Liver (tissue), 9 donors: ENCODE measurements around the gene LBX1. TPM values are rescaled to one million over a fixed set of nuclear protein-coding genes. Genes with fewer than 3 reads are reported as not detected.

ENCODE experiments used
- DNase-seq: peaks from one replicate; pipeline ENCODE4 v3.0.0-alpha.2; 2017; ENCODE audit warnings: low spot score
- H3K27ac ChIP-seq, 2 donors: one replicate each; pipeline ENCODE4 v1.7.0; 2013; ENCODE audit warnings: inconsistent platforms in 2 of 2, low read length in 2 of 2, control low read depth in 1 of 2, low read depth in 1 of 2, mild to moderate bottlenecking in 1 of 2
- H3K27me3 ChIP-seq, 4 donors: one replicate each; pipeline versions ENCODE4 v1.6.1 to v1.7.0; 2013; ENCODE audit warnings: low read length in 3 of 4, inconsistent platforms in 1 of 4, mild to moderate bottlenecking in 1 of 4, moderate library complexity in 1 of 4; ENCODE audit not compliant: control insufficient read depth in 4 of 4, insufficient read depth in 4 of 4
- H3K36me3 ChIP-seq, 4 donors: one replicate each; pipeline versions ENCODE4 v1.6.1 to v1.7.0; 2013; ENCODE audit warnings: low read length in 3 of 4, mild to moderate bottlenecking in 3 of 4, low read depth in 1 of 4, moderate library complexity in 1 of 4; ENCODE audit not compliant: control insufficient read depth in 4 of 4, insufficient read depth in 3 of 4
- H3K4me1 ChIP-seq, 4 donors: one replicate each; pipeline versions ENCODE4 v1.6.1 to v1.7.0; 2013; ENCODE audit warnings: low read length in 3 of 4, mild to moderate bottlenecking in 3 of 4, moderate library complexity in 1 of 4; ENCODE audit not compliant: control insufficient read depth in 4 of 4, insufficient read depth in 4 of 4
- H3K4me3 ChIP-seq, 3 donors: one replicate each; pipeline versions ENCODE4 v1.6.1 to v1.7.0; 2013; ENCODE audit warnings: low read length in 3 of 3, control low read depth in 1 of 3, low read depth in 1 of 3, mild to moderate bottlenecking in 1 of 3
- H3K9ac ChIP-seq, 2 donors: one replicate each; pipeline ENCODE4 v1.7.0; 2013; ENCODE audit warnings: low read length in 2 of 2, mild to moderate bottlenecking in 2 of 2, moderate library complexity in 2 of 2, control low read depth in 1 of 2, low read depth in 1 of 2
- H3K9me3 ChIP-seq, 4 donors: one replicate each; pipeline versions ENCODE4 v1.6.1 to v1.7.0; 2013; ENCODE audit warnings: low read length in 3 of 4; ENCODE audit not compliant: control insufficient read depth in 4 of 4
- ATF3 ChIP-seq: IDR thresholded peaks from 2 replicates; pipeline ENCODE4 v1.6.1; 2016; ENCODE audit warnings: antibody characterized with exemption
- CTCF ChIP-seq: fragments of 150-350 bp; IDR thresholded peaks from 2 replicates; pipeline ENCODE4 v1.5.1; 2017; ENCODE audit warnings: improper control_type of control experiment, low read depth, low read length; ENCODE audit not compliant: missing input control
- EGR1 ChIP-seq, 2 donors: IDR thresholded peaks; 2 replicates each; pipeline ENCODE4 v1.6.1; 2016 to 2018; ENCODE audit warnings: antibody characterized with exemption in 2 of 2, low read depth in 2 of 2
- FOXA1 ChIP-seq: IDR thresholded peaks from 2 replicates; pipeline ENCODE4 v1.6.1; 2016; ENCODE audit warnings: antibody characterized with exemption
- FOXA2 ChIP-seq: IDR thresholded peaks from 2 replicates; pipeline ENCODE4 v1.6.1; 2016; ENCODE audit warnings: antibody characterized with exemption
- GABPA ChIP-seq, 2 donors: IDR thresholded peaks in 1 of 2; conservative IDR thresholded peaks in 1 of 2; 2 replicates each; pipeline ENCODE4 v1.6.1; 2016; ENCODE audit warnings: antibody characterized with exemption in 2 of 2, mild to moderate bottlenecking in 1 of 2, moderate library complexity in 1 of 2
- HNF4A ChIP-seq, 2 donors: conservative IDR thresholded peaks; 2 replicates each; pipeline ENCODE4 v1.6.1; 2016; ENCODE audit warnings: antibody characterized with exemption in 2 of 2, mild to moderate bottlenecking in 2 of 2
- HNF4G ChIP-seq: IDR thresholded peaks from 2 replicates; pipeline ENCODE4 v1.6.1; 2016; ENCODE audit warnings: antibody characterized with exemption
- JUND ChIP-seq, 2 donors: IDR thresholded peaks; 2 replicates each; pipeline ENCODE4 v1.6.1; 2016; ENCODE audit warnings: antibody characterized with exemption in 2 of 2
- MAX ChIP-seq: IDR thresholded peaks from 2 replicates; pipeline ENCODE4 v1.6.1; 2016; ENCODE audit warnings: antibody characterized with exemption
- NR2F2 ChIP-seq: IDR thresholded peaks from 2 replicates; pipeline ENCODE4 v1.6.1; 2016; ENCODE audit warnings: antibody characterized with exemption
- RAD21 ChIP-seq, 2 donors: IDR thresholded peaks; 2 replicates each; pipeline ENCODE4 v1.6.1; 2016; ENCODE audit warnings: antibody characterized with exemption in 2 of 2, mild to moderate bottlenecking in 2 of 2
- REST ChIP-seq: IDR thresholded peaks from 2 replicates; pipeline ENCODE4 v1.6.1; 2016; ENCODE audit warnings: antibody characterized with exemption, mild to moderate bottlenecking
- RXRA ChIP-seq, 2 donors: IDR thresholded peaks; 2 replicates each; pipeline ENCODE4 v1.6.1; 2017 to 2018; ENCODE audit warnings: antibody characterized with exemption in 2 of 2, mild to moderate bottlenecking in 1 of 2
- SP1 ChIP-seq: IDR thresholded peaks from 2 replicates; pipeline ENCODE4 v1.6.1; 2018; ENCODE audit warnings: antibody characterized with exemption, mild to moderate bottlenecking
- TAF1 ChIP-seq: conservative IDR thresholded peaks from 2 replicates; pipeline ENCODE4 v1.6.1; 2016; ENCODE audit warnings: antibody characterized with exemption, mild to moderate bottlenecking
- YY1 ChIP-seq: IDR thresholded peaks from 2 replicates; pipeline ENCODE4 v1.6.1; 2016; ENCODE audit warnings: antibody characterized with exemption, mild to moderate bottlenecking
- ZBTB33 ChIP-seq: IDR thresholded peaks from 2 replicates; pipeline ENCODE4 v1.6.1; 2016; ENCODE audit warnings: antibody characterized with exemption
- WGBS: extraction: QIAGEN DNeasy Blood & Tissue Kit; methylation state at CpG from one replicate; pipeline ENCODE4 v1.1.7; 2013; 5-methylcytosine and 5-hydroxymethylcytosine counted together
- polyA plus RNA-seq, 2 donors: library from polyadenylated mRNA; stranded (reverse) in 1 of 2; unstranded in 1 of 2; fragments of 200-250 nt in 1 of 2; fragments of >200 nt in 1 of 2; fragmentation: Nextera tagmentation in 1 of 2; extraction: Ambion mirVana in 1 of 2; gene quantifications; one replicate each; pipeline versions ENCODE4 v1.2.1 to v1.2.3, GENCODE V29; 2013 to 2015
- total RNA-seq, 2 donors: library from RNA; depleted of rRNA; stranded (reverse); fragments of >200 nt; gene quantifications; one replicate each; pipeline ENCODE4 v1.2.3, GENCODE V29; 2014
- donor health status: healthy.
- donor health status: healthy.
- donor health status: healthy.
- donor health status: healthy.
- donor health status: healthy.

LBX1 gene
- total and polyA plus RNA-seq, 4 donors: not detected

GRCh38 chr10:101234333-101234732 lies 5.1 kb upstream of the LBX1 start (continued):
- TF ChIP-seq ATF3 (no peak), RAD21 (IDR thresholded peaks at IDR 0.05) (no peak)

- no peaks in the 10 kb centered on the region for H3K9me3 ChIP-seq
- peaks cover 6 to 45% (median 26%) of the 10 kb centered on the region in 4 donors for H3K27me3 ChIP-seq
- no peak overlapping the region for H3K4me3 ChIP-seq
- no peak for TF ChIP-seq YY1
- TF ChIP-seq REST: no peak
- TF ChIP-seq CTCF: no peak
- TF ChIP-seq TAF1: no peak
- TF ChIP-seq FOXA1: no peak
- TF ChIP-seq SP1: no peak
- H3K27ac ChIP-seq: no peak overlapping the region
- H3K4me1 ChIP-seq: peaks cover 0 to 9% (median 6%) of the 10 kb centered on the region in 4 donors
- DNase-seq: no peak
- no peak overlapping the region for H3K9ac ChIP-seq
- H3K36me3 ChIP-seq: no peaks in the 10 kb centered on the region
- 17% methylated on average over 3 of the region's 3 CpGs for WGBS
Measured at GRCh38 chr10:101233863-101234262, 4.6 kb upstream of the LBX1 start.

- Histone ChIP-seq H3K9me3 (no peaks in the 10 kb centered on the region), H3K27me3 (peaks cover 5 to 46% (median 26%) of the 10 kb centered on the region in 4 donors), H3K4me1 (peaks cover 4 to 13% (median 9%) of the 10 kb centered on the region in 4 donors), H3K36me3 (no peaks in the 10 kb centered on the region), H3K9ac (no peak overlapping the region), H3K27ac (no peak overlapping the region), H3K4me3 (no peak overlapping the region)
- no peak for DNase-seq
- WGBS: 8% methylated on average over 1 of the region's 1 CpG
- TF ChIP-seq YY1: no peak
- TF ChIP-seq JUND (IDR thresholded peaks at IDR 0.05): no peak
- TF ChIP-seq RAD21 (IDR thresholded peaks at IDR 0.05): no peak
- TF ChIP-seq HNF4G: no peak
- no peak for TF ChIP-seq NR2F2
- no peak for TF ChIP-seq ATF3
- TF ChIP-seq TAF1: no peak
- no peak for TF ChIP-seq CTCF
- no peak for TF ChIP-seq GABPA (IDR thresholded peaks at IDR 0.05 in 1 of 2, conservative IDR thresholded peaks at IDR 0.05 in 1 of 2)
- no peak for TF ChIP-seq FOXA1
- TF ChIP-seq SP1: no peak
- TF ChIP-seq RXRA (IDR thresholded peaks at IDR 0.05): no peak
- no peak for TF ChIP-seq HNF4A (conservative IDR thresholded peaks at IDR 0.05)
- TF ChIP-seq FOXA2: no peak
- TF ChIP-seq MAX: no peak
- no peak for TF ChIP-seq ZBTB33
- no peak for TF ChIP-seq EGR1 (IDR thresholded peaks at IDR 0.05; ENCODE audit: low read depth in 2 of 2)
Measured at GRCh38 chr10:101233443-101233842, 4.2 kb upstream of the LBX1 start.
